Type B pancreatic cell (in vitro differentiated cells): ENCODE data around the gene SEMA6D. TPM values are rescaled to one million over a fixed set of nuclear protein-coding genes. Genes with fewer than 3 reads are reported as not detected.

Source experiments
- DNase-seq: peaks from one replicate; pipeline ENCODE4 v3.0.0; 2021; ENCODE audit warnings: mixed read lengths; ENCODE audit not compliant: unreplicated experiment; ENCODE audit errors: extremely low spot score
- H3K27ac Mint-ChIP-seq: 2 replicates; pipeline ENCODE4 v1.8.0; 2021; ENCODE audit warnings: mild to moderate bottlenecking, mixed read lengths
- H3K27me3 Mint-ChIP-seq: 2 replicates; pipeline ENCODE4 v1.8.0; 2021; ENCODE audit warnings: mixed read lengths
- H3K36me3 Mint-ChIP-seq: 2 replicates; pipeline ENCODE4 v1.8.0; 2021; ENCODE audit warnings: mixed read lengths
- H3K4me1 Mint-ChIP-seq: one replicate; pipeline ENCODE4 v1.8.0; 2021; ENCODE audit warnings: mixed read lengths; ENCODE audit not compliant: unreplicated experiment
- H3K4me3 Mint-ChIP-seq: 2 replicates; pipeline ENCODE4 v1.8.0; 2021; ENCODE audit warnings: mild to moderate bottlenecking, mixed read lengths
- H3K9me3 Mint-ChIP-seq: 2 replicates; pipeline ENCODE4 v1.8.0; 2021; ENCODE audit warnings: mixed read lengths
- CTCF ChIP-seq: fragments of 200-600 bp; sonication (generic); conservative IDR thresholded peaks from 2 replicates; pipeline ENCODE4 v1.5.0; 2021; ENCODE audit warnings: antibody characterized with exemption, mild to moderate bottlenecking
- total RNA-seq: library from RNA; stranded (reverse); gene quantifications from 2 replicates; pipeline ENCODE4 v1.2.1, GENCODE V29; 2021; ENCODE audit warnings: low replicate concordance

The SEMA6D gene
- total RNA-seq, 1 donor from 2014 or later = 22.2 TPM

- peaks cover 15% of the 10 kb centered on the region for H3K9me3 Mint-ChIP-seq
- TF ChIP-seq CTCF = no peak
- no peak overlapping the region for H3K27ac Mint-ChIP-seq
- peaks cover 34% of the 10 kb centered on the region for H3K36me3 Mint-ChIP-seq
- no peak for DNase-seq
- H3K4me1 Mint-ChIP-seq = peaks cover 16% of the 10 kb centered on the region
- H3K4me3 Mint-ChIP-seq = no peak overlapping the region
- no peaks in the 10 kb centered on the region for H3K27me3 Mint-ChIP-seq
Measured at GRCh38 chr15:47756872-47757271, 39.6 kb downstream of the SEMA6D start.

- peaks cover 34% of the 10 kb centered on the region for H3K36me3 Mint-ChIP-seq
- H3K4me3 Mint-ChIP-seq = no peak overlapping the region
- H3K9me3 Mint-ChIP-seq = peaks cover 11% of the 10 kb centered on the region
- no peak overlapping the region for H3K27ac Mint-ChIP-seq
- no peak for TF ChIP-seq CTCF
- H3K27me3 Mint-ChIP-seq = no peaks in the 10 kb centered on the region
- no peak for DNase-seq
- peaks cover 13% of the 10 kb centered on the region for H3K4me1 Mint-ChIP-seq
Measured at GRCh38 chr15:47757331-47757730, 40.0 kb downstream of the SEMA6D start.

- H3K4me1 Mint-ChIP-seq = peaks cover 4% of the 10 kb centered on the region
- H3K36me3 Mint-ChIP-seq = peaks cover 43% of the 10 kb centered on the region
- no peaks in the 10 kb centered on the region for H3K9me3 Mint-ChIP-seq
- no peak for DNase-seq
- no peaks in the 10 kb centered on the region for H3K27me3 Mint-ChIP-seq
- no peak overlapping the region for H3K27ac Mint-ChIP-seq
- no peak overlapping the region for H3K4me3 Mint-ChIP-seq
- no peak for TF ChIP-seq CTCF
Measured at GRCh38 chr15:47762621-47763020, 45.3 kb downstream of the SEMA6D start.

- Mint-ChIP-seq H3K4me3 (no peak overlapping the region), H3K36me3 (peaks cover 53% of the 10 kb centered on the region), H3K4me1 (no peaks in the 10 kb centered on the region), H3K27ac (no peak overlapping the region), H3K9me3 (no peaks in the 10 kb centered on the region), H3K27me3 (no peaks in the 10 kb centered on the region)
- DNase-seq = no peak
- no peak for TF ChIP-seq CTCF
Measured at GRCh38 chr15:47764666-47765065, 47.4 kb downstream of the SEMA6D start.

GRCh38 chr15:47766406-47766805 lies 49.1 kb downstream of the SEMA6D start:
- Mint-ChIP-seq H3K9me3 (no peaks in the 10 kb centered on the region), H3K4me1 (no peaks in the 10 kb centered on the region), H3K27me3 (no peaks in the 10 kb centered on the region), H3K36me3 (peaks cover 57% of the 10 kb centered on the region), H3K4me3 (no peak overlapping the region), H3K27ac (no peak overlapping the region)
- TF ChIP-seq CTCF = no peak
- DNase-seq = no peak

- TF ChIP-seq CTCF = no peak
- no peak for DNase-seq
- Mint-ChIP-seq H3K4me3 (no peak overlapping the region), H3K27ac (no peak overlapping the region), H3K4me1 (no peaks in the 10 kb centered on the region), H3K36me3 (peaks cover 55% of the 10 kb centered on the region), H3K9me3 (no peaks in the 10 kb centered on the region), H3K27me3 (no peaks in the 10 kb centered on the region)
Measured at GRCh38 chr15:47767035-47767434, 49.7 kb downstream of the SEMA6D start.
